Epidermal melanocyte (primary cell): ENCODE results near the gene ANKRD37.
"Not testable (repeated sequence)": the region's sequence is repeated elsewhere in the genome, so short reads cannot be mapped to it uniquely, and the experiment has no call there.

Experiments used
- DNase-seq: peaks from one replicate; pipeline ENCODE4 v3.0.0; 2011; ENCODE audit warnings: low spot score; ENCODE audit not compliant: insufficient read length

ANKRD37 gene

DNA sequence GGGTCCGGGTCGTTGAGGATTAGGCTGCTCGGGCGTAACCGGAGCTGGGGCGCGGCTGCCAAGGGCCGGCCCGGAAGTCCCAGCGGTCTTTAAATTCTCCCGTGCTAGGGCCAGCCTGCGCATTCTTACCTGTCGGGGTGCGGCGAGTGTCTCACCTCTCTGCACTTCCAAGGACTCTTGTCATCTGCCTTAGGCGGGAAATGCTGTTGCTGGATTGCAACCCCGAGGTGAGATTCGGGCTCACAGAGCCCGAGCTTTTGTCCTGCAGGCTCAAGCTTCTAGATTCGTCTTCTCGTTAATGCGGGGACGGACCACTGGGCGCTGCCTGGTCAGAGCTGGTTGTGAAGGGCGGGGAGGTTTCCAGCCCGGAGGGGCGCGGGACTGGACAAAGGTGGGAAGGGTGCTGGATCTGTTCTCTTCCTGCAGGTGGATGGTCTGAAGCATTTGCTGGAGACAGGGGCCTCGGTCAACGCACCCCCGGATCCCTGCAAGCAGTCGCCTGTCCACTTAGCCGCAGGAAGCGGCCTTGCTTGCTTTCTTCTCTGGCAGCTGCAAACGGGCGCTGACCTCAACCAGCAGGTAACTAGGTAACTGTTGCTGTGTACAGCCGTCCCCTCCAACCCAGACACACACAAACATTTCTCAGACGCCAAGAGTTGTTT is at the start of gene ANKRD37:
Gene ANKRD37 (plus strand): TSS at position 118 of the 662 bp plus-strand sequence. CDS start 83 bp downstream, at position 201.
- no peak for DNase-seq

GRCh38 chr4:185346975-185347601 is 49.6 kb upstream of the ANKRD37 start:
- no peak for DNase-seq

DNA sequence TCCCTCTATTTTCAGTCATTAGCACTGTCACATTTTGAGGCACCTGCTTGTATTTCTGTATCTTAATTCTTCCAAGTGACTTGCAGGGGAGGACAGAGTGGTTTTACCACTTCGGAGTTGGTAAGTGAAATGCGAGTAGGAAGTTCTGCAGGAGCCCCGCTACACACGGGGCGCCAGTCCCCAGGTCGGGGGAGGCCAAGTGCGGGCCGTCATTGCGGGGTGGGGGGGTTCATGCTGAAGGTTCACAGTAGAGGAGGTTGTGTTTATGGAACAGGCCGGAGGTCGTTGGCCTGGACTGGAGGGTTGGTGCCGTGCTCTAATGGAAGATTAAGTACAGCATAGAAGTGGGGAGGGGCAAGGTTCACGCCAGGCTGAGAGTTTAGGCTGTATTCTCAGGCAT is 45.0 kb upstream of the ANKRD37 start:
- DNase-seq: no peak

- DNase-seq: no peak
These were observed 44.4 kb upstream of the ANKRD37 start for GRCh38 chr4:185352202-185352601.

- DNase-seq: no peak
These were observed 43.9 kb upstream of the ANKRD37 start for GRCh38 chr4:185352741-185353140.

- DNase-seq: no peak
These were observed 39.4 kb upstream of the ANKRD37 start for GRCh38 chr4:185357211-185357610.

- DNase-seq: no peak
These were observed 38.8 kb upstream of the ANKRD37 start for GRCh38 chr4:185357733-185358440.

GRCh38 chr4:185358514-185358913 is 38.1 kb upstream of the ANKRD37 start:
- no peak for DNase-seq

DNA sequence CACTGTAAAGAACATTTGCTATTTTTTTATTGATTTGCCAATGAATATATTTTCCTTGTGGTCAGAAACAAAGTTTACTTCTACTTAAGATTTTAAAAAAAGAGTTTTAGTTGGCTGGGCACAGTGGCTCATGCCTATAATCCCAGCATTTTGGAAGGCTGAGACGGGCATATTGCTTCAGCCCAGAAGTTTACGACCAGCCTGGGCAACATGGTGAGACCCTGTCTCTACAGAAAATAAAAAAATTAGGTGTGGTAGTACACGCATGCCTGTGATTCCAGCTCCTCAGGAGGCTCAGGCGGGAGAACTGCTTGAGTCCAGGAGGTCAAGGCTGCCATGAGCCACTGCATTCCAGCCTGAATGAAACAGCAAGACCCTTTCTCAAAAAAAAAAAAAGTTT is 37.7 kb upstream of the ANKRD37 start:
- no peak for DNase-seq

DNA sequence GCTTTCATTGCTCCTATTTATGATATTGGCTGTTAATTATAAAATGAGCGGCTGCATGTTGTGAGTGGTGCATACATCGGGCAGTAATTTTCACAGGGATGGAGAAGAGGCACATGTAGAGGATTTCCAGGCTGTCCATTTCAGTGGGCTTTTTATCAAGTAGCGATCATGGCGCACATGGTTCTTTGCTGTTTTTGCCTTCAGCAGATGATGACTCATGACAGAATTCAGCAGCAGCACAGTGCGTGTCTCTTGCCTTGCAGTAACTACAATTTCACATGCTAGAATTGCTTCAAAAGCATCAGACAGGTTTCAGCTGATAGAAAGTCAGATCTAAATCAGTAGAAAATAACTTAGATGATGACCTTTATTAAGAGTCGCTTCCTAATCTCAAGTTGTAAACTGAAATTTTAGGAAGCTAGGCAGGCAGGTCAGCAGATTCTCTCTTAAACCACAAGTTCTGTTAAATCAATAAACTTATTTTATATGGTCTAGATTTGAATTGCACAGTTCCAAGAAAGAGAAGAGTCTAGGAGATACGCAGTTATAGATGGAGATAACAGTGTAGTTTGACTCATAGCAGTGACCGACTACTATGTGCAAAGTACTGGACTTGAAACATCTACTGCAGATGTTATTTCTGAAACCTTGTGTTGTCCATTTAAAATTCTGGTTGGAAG is 36.7 kb upstream of the ANKRD37 start:
- DNase-seq: no peak

DNA sequence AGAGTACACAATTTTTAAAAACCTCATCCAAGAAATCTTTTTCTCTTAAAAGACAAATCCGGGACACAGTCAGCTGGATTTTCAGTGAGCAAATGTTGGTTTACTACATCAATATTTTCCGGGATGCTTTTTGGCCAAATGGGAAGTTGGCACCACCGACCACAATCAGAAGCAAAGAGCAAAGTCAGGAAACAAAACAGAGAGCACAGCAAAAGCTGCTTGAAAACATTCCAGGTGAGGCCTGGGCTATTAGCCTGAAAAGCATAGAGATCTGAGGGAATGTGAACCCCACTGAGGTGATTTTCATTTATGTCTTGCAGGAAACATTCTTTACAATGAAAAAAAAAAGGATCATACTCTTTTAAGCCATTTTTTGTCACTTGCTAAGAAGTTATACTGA is 34.8 kb upstream of the ANKRD37 start:
- DNase-seq: no peak

DNA sequence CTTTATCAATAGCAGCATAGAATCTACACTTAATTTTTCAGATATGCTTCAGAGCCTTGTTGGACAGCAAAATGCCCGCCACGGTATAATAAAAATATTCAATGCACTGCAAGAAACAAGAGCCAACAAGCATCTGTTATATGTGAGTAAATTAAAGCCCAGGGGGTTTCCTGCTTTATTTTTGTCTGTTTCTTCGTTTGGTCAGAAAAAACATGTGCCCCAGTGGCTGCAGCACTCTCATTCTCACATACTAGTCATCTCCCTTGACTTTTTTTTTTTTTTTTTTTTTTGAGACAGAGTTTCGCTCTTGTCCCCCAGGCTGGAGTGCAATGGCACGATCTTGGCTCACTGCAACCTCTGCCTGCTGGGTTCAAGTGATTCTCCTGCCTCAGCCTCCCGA is 34.1 kb upstream of the ANKRD37 start:
- not testable (repeated sequence) for DNase-seq

- no peak for DNase-seq
These were observed 33.4 kb upstream of the ANKRD37 start for GRCh38 chr4:185363251-185363650.

DNA sequence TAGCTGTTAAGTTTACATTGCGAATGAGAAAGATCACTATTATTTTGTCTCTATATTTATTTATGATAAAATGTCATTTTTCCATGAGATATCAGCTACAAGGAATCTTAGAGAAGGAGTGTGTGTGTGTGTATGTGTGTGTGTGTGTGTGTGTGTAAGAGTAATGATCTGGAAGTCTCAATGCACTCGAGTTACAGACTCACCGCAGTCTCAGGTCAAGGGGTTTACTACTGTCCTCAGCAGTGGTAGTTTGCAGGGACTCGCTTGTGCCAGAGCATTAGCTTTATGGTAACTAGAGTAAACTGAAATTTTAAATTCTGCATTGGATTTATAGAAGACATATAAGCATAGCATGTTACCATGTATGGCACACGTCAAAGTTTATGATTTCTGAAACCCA is 31.8 kb upstream of the ANKRD37 start:
- no peak for DNase-seq

DNA sequence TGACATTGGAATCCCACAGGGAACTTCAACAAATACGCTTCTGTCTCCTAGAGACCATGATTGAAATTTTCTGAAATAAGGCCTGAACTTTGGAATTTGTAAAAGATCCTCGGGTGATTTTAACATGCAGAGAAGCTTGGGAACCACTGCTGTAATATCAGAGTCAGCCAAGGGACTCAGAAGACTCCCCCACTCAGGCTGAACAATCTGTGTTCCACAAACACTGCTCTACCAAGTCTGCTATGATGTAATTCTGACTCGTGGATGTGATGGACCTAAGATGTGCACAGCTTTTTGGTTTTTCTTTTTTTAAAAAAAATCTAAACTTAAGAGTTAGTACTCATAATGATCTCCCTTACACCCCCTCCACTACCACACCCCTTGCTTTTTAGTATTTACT is 26.9 kb upstream of the ANKRD37 start:
- no peak for DNase-seq

- DNase-seq: no peak
These were observed 26.2 kb upstream of the ANKRD37 start for GRCh38 chr4:185370268-185370949.

DNA sequence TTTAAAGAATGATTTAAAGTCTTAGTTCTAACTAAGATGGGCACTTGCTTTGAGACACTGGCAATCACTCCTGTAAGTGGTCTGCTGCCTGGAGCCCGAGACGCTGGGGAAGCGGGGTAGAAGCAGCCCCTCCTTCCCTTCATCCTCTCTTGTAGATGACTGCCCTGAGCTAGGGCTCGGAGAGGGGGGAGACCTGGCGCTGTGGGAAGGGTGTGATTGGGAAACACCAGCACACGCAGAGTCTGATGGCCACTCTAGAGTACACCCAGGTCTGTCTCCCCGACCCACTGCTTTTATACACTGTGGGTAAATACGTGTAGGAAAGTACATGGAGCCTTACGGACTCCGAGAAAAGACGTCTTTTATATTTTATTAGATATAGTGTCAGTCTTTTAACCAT is 24.9 kb upstream of the ANKRD37 start:
- DNase-seq: no peak

GRCh38 chr4:185374027-185374426 is 22.6 kb upstream of the ANKRD37 start:
- DNase-seq: no peak

DNA sequence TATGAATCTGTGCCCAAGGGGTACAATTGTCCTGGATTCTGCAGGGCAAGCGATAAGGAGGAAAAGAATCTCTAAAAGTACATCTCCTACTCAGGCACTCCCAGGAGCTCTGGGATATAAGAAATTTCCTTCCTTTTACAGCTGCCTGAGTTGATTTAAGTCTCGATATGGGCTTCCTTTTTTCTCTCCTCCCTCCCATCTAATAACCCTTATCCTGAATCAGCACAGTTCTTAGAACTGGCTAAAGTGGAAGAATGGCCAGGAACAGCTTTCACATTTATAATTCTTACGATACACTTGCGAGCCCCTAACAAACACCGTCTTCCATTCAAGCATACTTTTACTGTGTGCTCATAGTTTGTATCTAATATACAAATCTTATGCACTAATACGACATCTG is 22.1 kb upstream of the ANKRD37 start:
- DNase-seq: no peak

- no peak for DNase-seq
These were observed 18.4 kb upstream of the ANKRD37 start for GRCh38 chr4:185378264-185378663.
